HG02885 (cell line): ENCODE measurements around the gene BRI3.
"Not testable (repeated sequence)": the region's sequence is repeated elsewhere in the genome, so short reads cannot be mapped to it uniquely, and the experiment has no call there.

Experiments
- ATAC-seq: cut with Tn5 transposase; IDR thresholded peaks from one replicate; pipeline ENCODE4 v1.9.1; 2021; ENCODE audit warnings: mild to moderate bottlenecking; ENCODE audit not compliant: unreplicated experiment, poor library complexity

BRI3 gene

GRCh38 chr7:98303176-98303865 lies 21.8 kb downstream of the BRI3 start:
- ATAC-seq = no peak

GRCh38 chr7:98303906-98304305 lies 22.4 kb downstream of the BRI3 start:
- no peak for ATAC-seq

- ATAC-seq = no peak
These were observed 24.6 kb downstream of the BRI3 start for GRCh38 chr7:98305951-98306535.

- no peak for ATAC-seq
These were observed 26.5 kb downstream of the BRI3 start for GRCh38 chr7:98307971-98308466.

GRCh38 chr7:98309566-98309965 lies 28.1 kb downstream of the BRI3 start:
- ATAC-seq = no peak

GRCh38 chr7:98312201-98312600 lies 30.7 kb downstream of the BRI3 start:
- ATAC-seq = no peak

- peak; percentile 56 for ATAC-seq
These were observed 33.0 kb downstream of the BRI3 start for GRCh38 chr7:98314469-98314868.

GRCh38 chr7:98315318-98315993 lies 34.0 kb downstream of the BRI3 start:
- ATAC-seq = peak; percentile 87

GRCh38 chr7:98315994-98316527 lies 34.6 kb downstream of the BRI3 start:
- ATAC-seq = not testable (repeated sequence)

GRCh38 chr7:98317366-98318040 lies 36.0 kb downstream of the BRI3 start:
- ATAC-seq = no peak

- ATAC-seq = no peak
These were observed 37.7 kb downstream of the BRI3 start for GRCh38 chr7:98319176-98319575.

GRCh38 chr7:98321301-98321700 lies 39.8 kb downstream of the BRI3 start:
- no peak for ATAC-seq

- no peak for ATAC-seq
These were observed 41.1 kb downstream of the BRI3 start for GRCh38 chr7:98322331-98323270.

- no peak for ATAC-seq
These were observed 42.3 kb downstream of the BRI3 start for GRCh38 chr7:98323597-98324322.

- no peak for ATAC-seq
These were observed 43.3 kb downstream of the BRI3 start for GRCh38 chr7:98324782-98325181.

GRCh38 chr7:98329100-98329790 lies 47.8 kb downstream of the BRI3 start:
- no peak for ATAC-seq

GRCh38 chr7:98329791-98330373 lies 48.4 kb downstream of the BRI3 start:
- no peak for ATAC-seq

GRCh38 chr7:98330926-98331529 lies 49.5 kb downstream of the BRI3 start:
- ATAC-seq = no peak
